ENCODE measurements around the gene MAPKAPK2. TPM values are rescaled to one million over a fixed set of nuclear protein-coding genes. Genes with fewer than 3 reads are reported as not detected.

MAPKAPK2 gene
- polyA plus RNA-seq, 1 of the 3 experiments (the other 2 are of a cell fraction): 46.8 TPM

- H4K20me1 ChIP-seq (ENCODE audit: insufficient read depth): no peaks in the 10 kb centered on the region
- no peak overlapping the region for H3K4me3 ChIP-seq (ENCODE audit: low read depth in 2 of 2, low read length in 1 of 2)
- no peak for TF ChIP-seq JUND (IDR thresholded peaks at IDR 0.05)
- TF ChIP-seq TEAD4 (IDR thresholded peaks at IDR 0.05; ENCODE audit: borderline replicate concordance, insufficient read depth): no peak
- no peak for TF ChIP-seq GABPA (IDR thresholded peaks at IDR 0.05; ENCODE audit: low read depth)
- TF ChIP-seq, protein P1, sequence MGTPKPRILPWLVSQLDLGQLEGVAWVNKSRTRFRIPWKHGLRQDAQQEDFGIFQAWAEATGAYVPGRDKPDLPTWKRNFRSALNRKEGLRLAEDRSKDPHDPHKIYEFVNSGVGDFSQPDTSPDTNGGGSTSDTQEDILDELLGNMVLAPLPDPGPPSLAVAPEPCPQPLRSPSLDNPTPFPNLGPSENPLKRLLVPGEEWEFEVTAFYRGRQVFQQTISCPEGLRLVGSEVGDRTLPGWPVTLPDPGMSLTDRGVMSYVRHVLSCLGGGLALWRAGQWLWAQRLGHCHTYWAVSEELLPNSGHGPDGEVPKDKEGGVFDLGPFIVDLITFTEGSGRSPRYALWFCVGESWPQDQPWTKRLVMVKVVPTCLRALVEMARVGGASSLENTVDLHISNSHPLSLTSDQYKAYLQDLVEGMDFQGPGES (IDR thresholded peaks at IDR 0.05; ENCODE audit: low read depth, low read length): no peak
- no peak for TF ChIP-seq YY1 (IDR thresholded peaks at IDR 0.05; ENCODE audit: low read depth)
- no peak for TF ChIP-seq NRF1 (IDR thresholded peaks at IDR 0.05; ENCODE audit: low read depth, low read length)
- no peak for TF ChIP-seq FOSL2 (IDR thresholded peaks at IDR 0.05; ENCODE audit: borderline replicate concordance, low read depth)
- no peak for TF ChIP-seq FOXM1 (IDR thresholded peaks at IDR 0.05; ENCODE audit: low read depth)
- TF ChIP-seq GATA2 (CRISPR knock-in tag; IDR thresholded peaks at IDR 0.05): no peak
- no peak for TF ChIP-seq USF2 (IDR thresholded peaks at IDR 0.05; ENCODE audit: borderline replicate concordance, low read depth, low read length)
- TF ChIP-seq, protein P2, sequence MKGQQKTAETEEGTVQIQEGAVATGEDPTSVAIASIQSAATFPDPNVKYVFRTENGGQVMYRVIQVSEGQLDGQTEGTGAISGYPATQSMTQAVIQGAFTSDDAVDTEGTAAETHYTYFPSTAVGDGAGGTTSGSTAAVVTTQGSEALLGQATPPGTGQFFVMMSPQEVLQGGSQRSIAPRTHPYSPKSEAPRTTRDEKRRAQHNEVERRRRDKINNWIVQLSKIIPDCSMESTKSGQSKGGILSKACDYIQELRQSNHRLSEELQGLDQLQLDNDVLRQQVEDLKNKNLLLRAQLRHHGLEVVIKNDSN (IDR thresholded peaks at IDR 0.05; ENCODE audit: borderline replicate concordance, low read depth): no peak
- no peak overlapping the region for H3K27ac ChIP-seq (ENCODE audit: low read depth in 2 of 2, low read length in 1 of 2)
- DNase-seq: no peak
- no peaks in the 10 kb centered on the region for H3K4me1 ChIP-seq (ENCODE audit: control insufficient read depth in 1 of 2, insufficient read depth in 2 of 2, low read depth in 1 of 2, low read length in 1 of 2)
- H2AFZ ChIP-seq (ENCODE audit: low read depth): no peak overlapping the region
- H3K79me2 ChIP-seq (ENCODE audit: insufficient read depth): no peaks in the 10 kb centered on the region
- ChIA-PET POLR2A (no interaction called here), CTCF (interaction anchor here (2.0 kb wide), 1 partner anchor 35 kb away, joined by 5 read pairs; no protein-coding TSS in a partner anchor)
- no peaks in the 10 kb centered on the region for H3K9me3 ChIP-seq
- H3K4me2 ChIP-seq: no peak overlapping the region
- peaks cover 18% of the 10 kb centered on the region; the same call in 1 of the 2 replicates for H3K27me3 ChIP-seq (ENCODE audit: insufficient read depth)
- H3K9me2 ChIP-seq: no peaks in the 10 kb centered on the region
- H3K36me3 ChIP-seq (replicated peaks in 1 of 2; ENCODE audit: control insufficient read depth in 1 of 2, insufficient read depth in 2 of 2, low read length in 1 of 2): no peaks in the 10 kb centered on the region
- no peak overlapping the region for H3K9ac ChIP-seq
- H3F3A ChIP-seq (replicated peaks; ENCODE audit: insufficient read depth): no peaks in the 10 kb centered on the region
- 70% methylated on average over 7 of the region's 7 CpGs for WGBS (ENCODE audit: low lambda C conversion rate)
Measured at GRCh38 chr1:206769304-206769731, 84.6 kb downstream of the MAPKAPK2 start.

DNA sequence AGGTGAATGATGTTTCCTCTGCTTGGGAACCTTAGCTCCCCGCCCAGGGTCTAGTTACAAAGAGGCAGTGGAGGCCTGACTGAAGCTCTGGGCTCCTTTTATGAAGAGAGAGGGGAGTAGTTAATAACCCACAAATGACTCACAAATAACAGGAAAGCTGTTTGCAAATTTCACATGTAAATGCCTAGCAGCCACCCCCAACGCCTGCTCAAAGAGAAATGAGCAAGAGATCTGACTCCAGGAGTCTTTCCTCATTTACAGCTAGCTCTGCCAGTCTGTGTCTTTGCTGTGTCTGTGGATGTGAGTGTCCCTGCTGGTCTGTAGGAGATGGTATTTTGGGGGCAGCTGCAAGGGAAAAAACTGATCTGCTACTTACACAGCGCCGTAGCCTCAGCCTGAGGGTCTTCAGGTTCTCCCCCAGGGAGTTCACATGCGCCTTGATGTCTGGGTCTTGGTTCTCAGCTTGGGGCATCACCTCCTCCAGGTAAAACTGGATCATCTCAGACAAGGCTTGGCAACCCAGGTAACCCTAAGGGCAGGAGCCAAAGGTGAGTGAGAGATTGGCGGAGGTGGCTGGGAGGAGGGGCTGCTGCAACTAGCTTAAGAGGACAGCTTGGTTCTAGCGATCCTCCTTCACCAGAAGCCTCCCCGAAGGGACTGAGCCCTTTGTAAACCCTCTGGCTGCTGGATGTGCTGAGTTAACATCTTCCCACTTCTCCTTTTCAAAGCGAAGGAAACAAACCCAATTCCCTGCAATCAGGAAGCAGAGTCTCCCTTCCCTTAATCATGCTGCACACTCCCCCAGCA is 86.0 kb downstream of the MAPKAPK2 start, which contains the start of gene IL19:
TSS of gene IL19 (plus strand) at position 243 of the 807 bp plus-strand sequence. CDS start 65,890 bp downstream, outside the sequence.
- ChIA-PET POLR2A (no interaction called here), CTCF (interaction anchor here (1.2 to 3.6 kb wide), 6 partner anchors 10 to 142 kb away, joined by 3 to 18 read pairs (median 5); no protein-coding TSS in a partner anchor)
- no peaks in the 10 kb centered on the region for H3F3A ChIP-seq (replicated peaks; ENCODE audit: insufficient read depth)
- H3K9me3 ChIP-seq: no peaks in the 10 kb centered on the region
- H2AFZ ChIP-seq (ENCODE audit: low read depth): no peak within 1 kb of the TSS
- no peaks in the 10 kb centered on the region for H4K20me1 ChIP-seq (ENCODE audit: insufficient read depth)
- H3K79me2 ChIP-seq (ENCODE audit: insufficient read depth): no peaks in the 10 kb centered on the region
- H3K27me3 ChIP-seq (ENCODE audit: insufficient read depth): peaks cover 22% of the 10 kb centered on the region; the same call in 1 of the 2 replicates
- H3K9me2 ChIP-seq: no peaks in the 10 kb centered on the region
- no peaks in the 10 kb centered on the region for H3K4me1 ChIP-seq (ENCODE audit: control insufficient read depth in 1 of 2, insufficient read depth in 2 of 2, low read depth in 1 of 2, low read length in 1 of 2)
- H3K27ac ChIP-seq (ENCODE audit: low read depth in 2 of 2, low read length in 1 of 2): no peak within 1 kb of the TSS
- 58% methylated on average over 9 of the region's 9 CpGs for WGBS (ENCODE audit: low lambda C conversion rate)
- no peak within 1 kb of the TSS for H3K4me3 ChIP-seq (ENCODE audit: low read depth in 2 of 2, low read length in 1 of 2)
- no peak within 1 kb of the TSS for H3K4me2 ChIP-seq
- H3K9ac ChIP-seq: no peak within 1 kb of the TSS
- H3K36me3 ChIP-seq (replicated peaks in 1 of 2; ENCODE audit: control insufficient read depth in 1 of 2, insufficient read depth in 2 of 2, low read length in 1 of 2): no peaks in the 10 kb centered on the region
- DNase-seq: no peak
- TF ChIP-seq SMC3 (IDR thresholded peaks at IDR 0.05; ENCODE audit: low read depth, low read length) (no peak), FOXJ3 (CRISPR knock-in tag; IDR thresholded peaks at IDR 0.05) (no peak), TCF12 (IDR thresholded peaks at IDR 0.05) (no peak), SIN3A (IDR thresholded peaks at IDR 0.05; ENCODE audit: borderline replicate concordance, low read depth, low read length) (no peak), POLR2AphosphoS5 (IDR thresholded peaks at IDR 0.05; ENCODE audit: low read depth, low read length) (no peak), RCOR1 (IDR thresholded peaks at IDR 0.05; ENCODE audit: low read length) (no peak), RFX5 (IDR thresholded peaks at IDR 0.05; ENCODE audit: low read length) (no peak), GABPA (IDR thresholded peaks at IDR 0.05; ENCODE audit: low read depth) (no peak), REST (IDR thresholded peaks at IDR 0.05; ENCODE audit: low read depth, low read length) (no peak), MXI1 (IDR thresholded peaks at IDR 0.05; ENCODE audit: low read depth, low read length) (no peak), RXRA (IDR thresholded peaks at IDR 0.05; ENCODE audit: borderline replicate concordance, low read depth) (no peak), FOSL2 (IDR thresholded peaks at IDR 0.05; ENCODE audit: borderline replicate concordance, low read depth) (no peak), TEAD4 (IDR thresholded peaks at IDR 0.05; ENCODE audit: borderline replicate concordance, insufficient read depth) (no peak)

Data from SK-N-SH (cell line).